Stimulated activated CD4-positive, alpha-beta T cell treated with anti-CD3 and anti-CD28 coated beads, TNF-alpha, amount 100 ng/mL, for 4 hours (primary cell): ENCODE results near the gene TANC2.

Experiments
- DNase-seq, 3 experiments: peaks; one replicate each; pipeline ENCODE4 v3.0.0-alpha.2; 2020; ENCODE audit warnings: low read depth in 3 of 3

Gene TANC2

GRCh38 chr17:63001689-63002394 is 35.8 kb downstream of the TANC2 start:
- DNase-seq: no peak

GRCh38 chr17:63002625-63003024 is 36.6 kb downstream of the TANC2 start:
- DNase-seq: no peak

GRCh38 chr17:63015824-63016223 is 49.8 kb downstream of the TANC2 start:
- no peak for DNase-seq
